Cerebellar nuclear complex (tissue), 1 donor: Measurements from ENCODE around the gene NOC2L.
"Not testable (repeated sequence)": the region's sequence is repeated elsewhere in the genome, so short reads cannot be mapped to it uniquely, and the experiment has no call there.

Experiments used
- DNase-seq, 2 experiments: peaks; one replicate each; lab custom pipeline; 2025; lab: John Stamatoyannopoulos, UW

Gene NOC2L

DNA sequence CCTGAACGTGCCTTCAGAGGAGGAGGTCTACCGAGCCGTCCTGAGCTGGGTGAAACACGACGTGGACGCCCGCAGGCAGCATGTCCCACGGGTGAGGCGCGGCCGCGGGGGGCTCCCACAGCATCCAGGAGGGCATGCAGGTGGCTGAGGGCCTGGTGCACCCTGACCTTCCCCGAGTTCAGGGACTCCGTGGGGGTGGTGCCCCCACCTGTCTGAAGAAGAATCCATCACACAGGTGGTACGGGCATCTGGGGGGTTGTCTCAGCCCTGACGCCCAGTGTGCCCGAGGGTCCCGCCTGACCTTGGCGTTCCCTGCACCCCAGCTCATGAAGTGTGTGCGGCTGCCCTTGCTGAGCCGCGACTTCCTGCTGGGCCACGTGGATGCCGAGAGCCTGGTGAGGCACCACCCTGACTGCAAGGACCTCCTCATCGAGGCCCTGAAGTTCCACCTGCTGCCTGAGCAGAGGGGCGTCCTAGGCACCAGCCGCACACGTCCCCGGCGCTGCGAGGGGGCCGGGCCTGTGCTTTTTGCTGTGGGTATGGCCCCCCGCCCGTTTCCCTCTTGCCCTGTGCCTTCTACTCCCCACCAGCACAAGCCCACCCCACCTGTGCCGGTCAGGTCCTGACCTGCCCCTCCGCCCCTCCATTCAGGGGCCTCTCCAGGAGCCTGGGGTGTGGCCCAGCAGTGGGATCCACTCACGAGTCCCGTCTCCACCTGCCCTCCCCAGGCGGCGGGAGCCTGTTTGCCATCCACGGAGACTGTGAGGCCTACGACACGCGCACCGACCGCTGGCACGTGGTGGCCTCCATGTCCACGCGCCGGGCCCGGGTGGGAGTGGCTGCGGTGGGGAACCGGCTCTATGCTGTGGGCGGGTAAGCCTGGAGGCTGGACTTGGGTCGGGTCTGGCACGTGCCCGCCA, 3.6 kb upstream of the NOC2L start:
- DNase-seq: no peak

GRCh38 chr1:961132-961669, 2.1 kb upstream of the NOC2L start:
- no peak for DNase-seq

DNA sequence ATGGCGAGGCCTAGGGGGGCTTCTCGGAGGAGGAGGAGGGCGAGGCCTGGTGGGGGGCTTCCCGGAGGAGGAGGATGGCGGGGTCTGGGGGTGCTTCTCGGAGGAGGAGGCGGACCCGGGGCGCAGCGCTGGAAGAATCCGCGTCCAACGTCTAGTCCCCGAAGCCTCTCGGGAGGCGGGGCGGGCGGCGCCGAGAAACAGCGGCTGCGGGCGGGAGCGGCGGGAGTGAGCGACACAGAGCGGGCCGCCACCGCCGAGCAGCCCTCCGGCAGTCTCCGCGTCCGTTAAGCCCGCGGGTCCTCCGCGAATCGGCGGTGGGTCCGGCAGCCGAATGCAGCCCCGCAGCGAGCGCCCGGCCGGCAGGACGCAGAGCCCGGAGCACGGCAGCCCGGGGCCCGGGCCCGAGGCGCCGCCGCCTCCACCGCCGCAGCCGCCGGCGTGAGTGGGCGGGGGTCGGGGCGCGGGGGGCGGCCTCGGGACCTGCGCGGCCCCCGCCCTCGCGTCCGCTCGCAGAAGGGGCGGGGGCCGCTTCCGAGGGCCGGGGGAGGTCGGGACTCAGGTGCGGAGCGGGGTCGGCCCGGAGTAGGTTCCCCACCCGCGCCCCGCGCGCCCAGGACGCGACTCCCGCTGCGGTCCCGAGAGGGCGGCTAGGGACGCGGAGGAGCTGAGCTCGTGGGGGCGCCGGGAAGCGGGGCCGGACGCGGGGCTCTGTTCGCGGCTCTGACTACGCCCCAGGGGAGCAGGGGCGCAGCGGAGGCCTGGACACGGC, 1.5 kb upstream of the NOC2L start, which contains the start of gene KLHL17:
TSS of gene KLHL17 (plus strand) at position 222 of the 769 bp plus-strand sequence. CDS start at position 332, 110 bp downstream.
- peak in 1 of 2 experiments; percentile 3 for DNase-seq

DNA sequence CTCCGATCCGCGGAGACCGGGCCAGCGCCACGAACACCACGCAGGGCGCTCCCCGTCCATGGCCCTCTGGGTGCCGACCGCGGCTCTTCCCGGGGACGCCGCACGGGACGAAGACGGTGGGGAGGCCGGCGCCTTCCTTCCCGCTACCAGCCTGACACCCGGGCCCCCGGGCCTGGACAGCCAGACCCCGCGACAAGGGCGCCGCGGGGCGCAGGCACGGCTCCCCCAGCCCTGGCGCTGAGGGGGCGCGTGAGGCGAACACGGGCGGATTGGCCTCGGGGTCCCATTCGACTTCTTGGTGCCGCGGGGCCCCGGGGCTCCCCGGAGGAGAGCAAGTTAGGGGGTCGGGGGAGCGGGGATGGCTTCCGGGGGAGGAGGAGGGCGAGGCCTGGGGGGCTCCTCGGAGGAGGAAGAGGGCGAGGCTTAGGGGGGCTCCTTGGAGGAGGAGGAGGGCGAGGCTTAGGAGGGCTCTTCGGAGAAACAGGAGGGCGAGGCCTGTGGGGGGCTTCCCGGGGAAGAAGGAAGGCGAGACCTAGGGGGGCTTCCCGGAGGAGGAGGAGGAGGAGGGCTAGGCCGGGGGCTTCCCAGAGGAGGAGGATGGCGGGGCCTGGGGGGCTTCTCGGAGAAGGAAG, 791 bp upstream of the NOC2L start:
- DNase-seq: no peak

- no peak for DNase-seq
Observed at GRCh38 chr1:956636-957035, 2.4 kb downstream of the NOC2L start.

DNA sequence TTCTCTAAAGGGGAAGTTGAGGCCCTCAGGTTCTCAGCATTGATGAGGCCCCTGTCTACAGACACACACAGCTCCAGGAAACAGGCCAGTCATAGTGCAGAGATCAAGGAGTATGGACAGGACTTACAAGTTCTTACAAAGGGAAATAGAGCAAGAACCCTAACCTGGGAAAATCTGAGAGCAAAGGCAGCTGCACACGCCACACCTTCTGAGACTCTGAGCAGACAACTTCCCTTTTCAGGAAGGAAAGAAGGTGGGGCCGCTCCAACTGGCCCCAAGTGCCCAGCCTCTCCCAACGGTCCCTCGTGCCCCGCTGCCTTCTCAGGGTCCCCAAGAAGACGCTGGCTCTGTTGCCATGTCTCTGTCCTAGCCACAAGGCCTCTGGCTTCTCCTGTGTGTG, 3.6 kb downstream of the NOC2L start:
- no peak for DNase-seq

GRCh38 chr1:954927-955326, 4.1 kb downstream of the NOC2L start:
- no peak for DNase-seq

GRCh38 chr1:953524-954320, 5.3 kb downstream of the NOC2L start:
- no peak for DNase-seq

DNA sequence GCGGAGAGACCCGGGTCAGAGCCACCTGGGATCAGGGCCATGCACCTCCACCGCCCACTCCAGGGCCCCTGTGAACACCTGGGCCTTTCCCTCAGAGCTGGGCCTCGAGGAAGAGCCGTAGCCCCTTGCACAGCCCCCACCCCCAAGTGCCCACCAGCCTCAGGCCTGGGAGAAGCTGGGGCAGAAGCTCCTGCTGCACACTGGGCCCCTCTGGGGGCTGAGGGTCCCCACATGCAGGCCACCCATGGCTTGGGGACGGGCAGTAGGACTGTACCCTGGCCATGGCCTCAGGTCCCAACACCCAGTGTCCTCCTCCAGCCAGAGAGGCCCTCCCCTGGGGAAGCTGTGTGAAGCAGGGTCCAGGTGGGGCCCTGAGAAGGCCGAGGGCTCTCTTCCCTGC, 6.5 kb downstream of the NOC2L start:
- DNase-seq: no peak

DNA sequence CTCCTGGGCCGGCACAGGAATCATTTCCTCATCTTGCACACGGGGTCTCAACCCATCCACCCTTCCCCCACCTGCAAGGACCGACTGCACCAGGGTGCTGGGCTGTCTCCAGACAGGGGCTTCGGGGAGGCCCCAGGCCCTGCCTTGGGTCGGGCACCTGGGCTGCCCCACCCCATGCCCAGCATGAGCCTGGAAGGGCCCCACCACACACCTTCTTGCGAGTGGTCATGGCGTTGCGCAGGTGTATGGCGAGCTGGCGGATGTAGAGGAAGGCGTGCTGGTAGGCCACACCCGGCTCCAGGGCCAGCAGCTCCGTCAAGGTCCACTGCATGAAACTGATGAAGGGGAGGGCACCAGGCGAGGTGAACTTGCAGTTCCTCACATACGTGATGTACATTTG, 6.9 kb downstream of the NOC2L start:
- no peak for DNase-seq

DNA sequence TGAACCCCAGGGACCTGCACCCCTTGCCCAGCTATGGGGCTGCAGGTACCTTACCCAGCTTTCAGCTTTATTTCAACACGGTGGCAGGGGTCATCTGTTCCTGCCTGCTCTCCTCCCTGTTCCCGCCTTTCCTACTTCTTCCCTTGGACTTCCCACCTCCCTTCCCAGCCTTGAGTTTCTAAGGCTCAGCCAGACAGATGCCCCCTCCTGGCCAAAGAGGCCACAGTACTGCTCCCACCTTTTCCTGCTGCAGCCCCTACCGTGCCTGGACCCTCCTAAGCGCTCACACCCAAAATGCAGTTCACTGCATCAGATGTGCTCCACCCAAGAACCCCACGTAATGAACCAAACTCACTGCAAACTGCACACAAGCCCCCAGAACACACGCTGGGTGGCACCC, 7.7 kb downstream of the NOC2L start:
- DNase-seq: no peak

DNA sequence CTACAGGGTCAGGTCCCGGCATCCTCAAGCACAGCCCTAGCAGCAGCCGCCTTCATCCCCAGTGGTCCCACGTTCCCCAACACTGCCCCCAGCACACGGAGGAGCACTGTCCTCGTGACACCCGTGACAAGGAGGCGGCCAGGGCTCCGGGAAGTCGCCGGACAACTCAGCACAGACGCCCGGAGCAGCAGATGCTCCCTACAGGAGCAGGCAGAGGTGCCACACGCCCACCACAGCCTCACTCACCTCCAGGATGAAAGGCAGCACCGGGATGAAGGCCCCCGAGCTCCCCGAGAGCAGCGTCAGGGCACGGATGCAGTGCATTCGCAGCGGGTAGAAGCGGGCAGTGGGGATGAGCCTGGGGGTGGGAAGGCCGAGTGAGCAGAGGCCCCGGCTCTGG, 8.2 kb downstream of the NOC2L start:
- no peak for DNase-seq

- no peak for DNase-seq
Observed at GRCh38 chr1:950268-950667, 8.8 kb downstream of the NOC2L start.

DNA sequence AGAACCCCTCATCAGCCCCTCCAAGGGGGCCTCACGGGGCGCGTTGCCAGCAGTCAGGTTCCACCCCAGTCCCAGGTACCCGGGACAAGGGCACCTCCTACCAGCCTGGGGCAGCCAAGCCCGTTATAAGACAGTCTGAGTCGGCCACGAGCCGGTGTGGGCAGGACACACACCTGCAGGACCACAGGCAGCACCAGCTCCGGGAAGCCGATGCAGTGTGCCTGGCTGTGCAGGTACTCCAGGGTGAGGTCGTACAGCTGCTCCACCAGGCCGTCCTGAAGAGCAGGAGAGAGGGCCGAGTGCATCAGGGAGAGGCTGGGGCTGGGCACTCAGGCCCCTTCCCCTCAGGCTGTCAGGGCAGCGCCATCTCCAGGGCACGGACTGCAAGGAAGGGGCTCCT, 11.1 kb downstream of the NOC2L start:
- DNase-seq: no peak

DNA sequence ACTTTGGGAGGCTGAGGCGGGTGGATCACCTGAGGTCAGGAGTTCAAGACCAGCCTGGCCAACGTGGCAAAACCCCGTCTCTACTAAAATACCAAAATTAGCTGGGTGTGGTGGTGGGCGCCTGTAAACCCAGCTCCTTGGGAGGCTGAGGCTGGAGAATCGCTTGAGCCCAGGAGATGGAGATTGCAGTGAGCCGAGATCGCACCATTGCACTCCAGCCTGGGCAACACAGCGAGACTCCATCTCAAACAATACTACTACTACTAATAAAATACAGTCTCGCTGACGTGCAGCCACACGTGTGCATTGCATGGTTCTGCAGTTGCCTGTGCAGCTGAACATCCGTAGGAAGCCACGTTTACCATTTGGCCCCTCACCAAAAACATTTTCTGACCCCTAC, 12.2 kb downstream of the NOC2L start:
- not testable (repeated sequence) for DNase-seq

DNA sequence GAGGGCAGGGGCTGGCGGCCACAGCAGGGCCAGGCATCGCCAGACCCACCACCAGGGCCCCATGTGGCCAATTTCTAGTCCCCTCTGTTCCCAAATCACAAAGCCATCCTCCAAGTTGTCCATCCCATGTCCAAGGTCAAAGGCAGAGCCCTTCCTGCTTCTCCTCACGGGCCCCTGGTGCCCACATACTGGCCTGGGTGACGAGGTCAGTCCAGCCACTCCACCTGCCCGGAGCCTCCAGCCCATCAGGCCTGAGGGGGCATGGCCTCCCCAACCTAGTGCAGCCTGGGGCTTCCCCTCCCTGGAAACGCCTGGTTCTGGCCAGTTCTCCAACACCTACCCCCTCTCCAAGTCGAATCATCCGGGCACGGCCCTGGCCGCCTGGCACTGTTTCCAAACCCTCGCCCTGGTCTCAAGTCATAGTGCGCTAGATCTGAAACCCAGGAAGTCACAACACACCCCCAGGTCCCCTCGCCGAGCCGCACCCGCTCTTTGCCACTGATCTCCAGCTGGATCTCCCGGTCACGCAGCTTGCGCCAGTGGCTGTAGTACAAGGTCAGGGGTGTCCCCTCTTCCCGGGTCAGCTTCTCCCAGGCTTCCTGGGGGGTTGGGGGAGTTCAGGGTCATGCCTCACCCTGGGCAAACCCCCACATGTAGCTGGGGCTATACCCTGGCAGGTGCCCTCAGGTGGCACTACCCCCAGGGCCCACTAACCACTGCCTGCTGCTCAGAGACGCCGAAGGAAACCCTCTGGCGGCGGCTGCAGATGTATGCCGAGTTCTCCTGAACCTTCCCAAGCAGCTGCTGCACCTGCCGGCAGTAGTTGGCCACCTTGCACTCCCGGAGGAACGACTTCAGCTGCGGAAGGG, 13.1 kb downstream of the NOC2L start:
- no peak for DNase-seq

GRCh38 chr1:944341-945325, 14.4 kb downstream of the NOC2L start:
- DNase-seq: no peak

GRCh38 chr1:943545-944340, 15.3 kb downstream of the NOC2L start:
- no peak for DNase-seq
